H1 (cell line): ENCODE data around the gene TPPP. TPM values are rescaled to one million over a fixed set of nuclear protein-coding genes. Genes with fewer than 3 reads are reported as not detected.

Experiments
- CTCF ChIA-PET: fragments of 300-600 bp; sonication (Branson Sonifier 250); formaldehyde crosslinking; loops from one replicate; lab custom pipeline; 2021; ENCODE audit not compliant: partially characterized antibody; lab: Charles Lee
- POLR2A ChIA-PET: fragments of 300-600 bp; sonication (Branson Sonifier 250); formaldehyde crosslinking; loops from one replicate; lab custom pipeline; 2021; ENCODE audit warnings: inconsistent platforms; ENCODE audit not compliant: partially characterized antibody; lab: Charles Lee
- DNase-seq, 2 experiments: peaks; one replicate each; pipeline versions ENCODE4 v3.0.0 to v3.0.0-alpha.2; 2010 to 2022; ENCODE audit warnings: low spot score in 2 of 2, low read depth in 1 of 2, mixed read lengths in 1 of 2
- FAIRE-seq: peaks from 2 replicates; lab custom pipeline; 2011; peaks lifted over from hg19 to GRCh38; lab: Jason Lieb, UNC
- H2AFZ ChIP-seq: 2 replicates; pipeline ENCODE4 v1.8.1; 2012; ENCODE audit warnings: low read length, inconsistent platforms
- H2AK5ac ChIP-seq: 2 replicates; pipeline ENCODE4 v1.6.1; 2013; ENCODE audit warnings: low read depth, low read length
- H2BK120ac ChIP-seq: replicated peaks from 2 replicates; pipeline ENCODE3; 2013; ENCODE audit warnings: low read depth, low read length, inconsistent platforms
- H2BK12ac ChIP-seq: 2 replicates; pipeline ENCODE4 v1.6.1; 2013; ENCODE audit warnings: low read depth, low read length
- H2BK15ac ChIP-seq: 2 replicates; pipeline ENCODE4 v1.6.1; 2013; ENCODE audit warnings: low read length
- H2BK20ac ChIP-seq: 2 replicates; pipeline ENCODE4 v1.6.1; 2013; ENCODE audit warnings: low read length
- H2BK5ac ChIP-seq: 2 replicates; pipeline ENCODE4 v1.6.1; 2013; ENCODE audit warnings: low read depth, low read length
- H3K14ac ChIP-seq: 2 replicates; pipeline ENCODE4 v1.6.1; 2013; ENCODE audit warnings: inconsistent platforms; ENCODE audit not compliant: insufficient read length
- H3K18ac ChIP-seq: 2 replicates; pipeline ENCODE4 v1.6.1; 2013; ENCODE audit warnings: low read length; ENCODE audit errors: extremely low read depth
- H3K23ac ChIP-seq: 2 replicates; pipeline ENCODE4 v1.6.1; 2013; ENCODE audit warnings: inconsistent platforms; ENCODE audit not compliant: insufficient read length
- H3K23me2 ChIP-seq: 2 replicates; pipeline ENCODE4 v1.6.1; 2013; ENCODE audit warnings: low read depth, low read length
- H3K27ac ChIP-seq: 2 replicates; pipeline ENCODE4 v1.6.1; 2011; ENCODE audit warnings: low read depth, low read length, inconsistent platforms
- H3K27me3 ChIP-seq, 4 experiments: replicated peaks in 1 of 4; 1 replicate in 1 of 4; 2 replicates in 3 of 4; pipeline versions ENCODE4 v1.6.1 to v1.8.1; 2011 to 2013; ENCODE audit warnings: low read length in 3 of 4, mild to moderate bottlenecking in 3 of 4, inconsistent platforms in 2 of 4, mixed read lengths in 2 of 4, moderate library complexity in 1 of 4; ENCODE audit not compliant: control insufficient read depth in 3 of 4, insufficient read depth in 3 of 4; ENCODE audit errors: extremely low read depth in 1 of 4
- H3K36me3 ChIP-seq, 4 experiments: 2 replicates each; pipeline versions ENCODE4 v1.6.1 to v1.8.1; 2011 to 2013; ENCODE audit warnings: mild to moderate bottlenecking in 4 of 4, low read length in 3 of 4, moderate library complexity in 2 of 4, control low read depth in 1 of 4, inconsistent platforms in 1 of 4; ENCODE audit not compliant: insufficient read depth in 4 of 4, control insufficient read depth in 2 of 4
- H3K4ac ChIP-seq: replicated peaks from 2 replicates; pipeline ENCODE3; 2013; ENCODE audit warnings: low read length, low read depth, mixed read lengths, inconsistent platforms; ENCODE audit not compliant: insufficient read length
- H3K4me1 ChIP-seq, 4 experiments: replicated peaks in 1 of 4; 1 replicate in 1 of 4; 2 replicates in 3 of 4; pipeline versions ENCODE4 v1.6.1 to v1.8.1; 2011 to 2013; ENCODE audit warnings: low read length in 3 of 4, inconsistent platforms in 2 of 4, mixed read lengths in 1 of 4; ENCODE audit not compliant: insufficient read depth in 4 of 4, control insufficient read depth in 3 of 4
- H3K4me2 ChIP-seq, 2 experiments: 2 replicates each; pipeline versions ENCODE4 v1.6.1 to v1.8.1; 2011 to 2013; ENCODE audit warnings: low read depth in 2 of 2, low read length in 2 of 2, control low read depth in 1 of 2, inconsistent platforms in 1 of 2, mild to moderate bottlenecking in 1 of 2; ENCODE audit not compliant: insufficient read depth in 1 of 2
- H3K4me3 ChIP-seq, 4 experiments: fragments of 200-600, 300-600 bp in 1 of 4; sonication (generic), shearing (Covaris generic), sonication (Bioruptor Twin) in 1 of 4; 2 replicates each; pipeline versions ENCODE4 v1.5.1 to v1.8.1; 2011 to 2016; ENCODE audit warnings: low read length in 4 of 4, low read depth in 3 of 4, control low read depth in 2 of 4, inconsistent platforms in 2 of 4, mild to moderate bottlenecking in 2 of 4, mixed read lengths in 1 of 4, moderate library complexity in 1 of 4; ENCODE audit not compliant: insufficient read depth in 2 of 4; ENCODE audit errors: extremely low read depth in 1 of 4
- H3K56ac ChIP-seq: replicated peaks from 2 replicates; pipeline ENCODE3; 2013; ENCODE audit warnings: low read depth, mild to moderate bottlenecking, mixed read lengths, low read length, inconsistent platforms; ENCODE audit not compliant: insufficient read length
- H3K79me1 ChIP-seq: 2 replicates; pipeline ENCODE4 v1.6.1; 2013; ENCODE audit warnings: low read depth, low read length, control low read depth
- H3K79me2 ChIP-seq, 2 experiments: 2 replicates each; pipeline versions ENCODE4 v1.6.1 to v1.8.1; 2012 to 2013; ENCODE audit warnings: low read length in 2 of 2, mild to moderate bottlenecking in 2 of 2, inconsistent platforms in 1 of 2; ENCODE audit not compliant: insufficient read depth in 2 of 2, control insufficient read depth in 1 of 2
- H3K9ac ChIP-seq, 4 experiments: replicated peaks in 1 of 4; 1 replicate in 1 of 4; 2 replicates in 3 of 4; pipeline versions ENCODE4 v1.6.1 to v1.8.1; 2011 to 2013; ENCODE audit warnings: low read depth in 3 of 4, low read length in 3 of 4, control low read depth in 2 of 4, mild to moderate bottlenecking in 2 of 4, moderate library complexity in 2 of 4, inconsistent platforms in 1 of 4; ENCODE audit errors: extremely low read depth in 1 of 4
- H3K9me3 ChIP-seq, 2 experiments: 2 replicates each; pipeline versions ENCODE4 v1.6.1 to v1.8.1; 2012 to 2013; ENCODE audit warnings: mild to moderate bottlenecking in 2 of 2, moderate library complexity in 2 of 2, control low read depth in 1 of 2, inconsistent platforms in 1 of 2, low read depth in 1 of 2, low read length in 1 of 2, mixed read lengths in 1 of 2; ENCODE audit not compliant: insufficient read depth in 2 of 2
- H4K20me1 ChIP-seq, 2 experiments: replicated peaks in 1 of 2; 2 replicates each; pipeline versions ENCODE3 to v1.8.1; 2011 to 2013; ENCODE audit warnings: inconsistent platforms in 2 of 2, low read length in 2 of 2, mild to moderate bottlenecking in 1 of 2; ENCODE audit not compliant: insufficient read depth in 2 of 2, control insufficient read depth in 1 of 2
- H4K5ac ChIP-seq: 2 replicates; pipeline ENCODE4 v1.6.1; 2013; ENCODE audit warnings: low read length, low read depth, mixed read lengths, inconsistent platforms; ENCODE audit not compliant: insufficient read length
- H4K8ac ChIP-seq: 2 replicates; pipeline ENCODE4 v1.8.0; 2013; ENCODE audit warnings: mild to moderate bottlenecking, moderate library complexity, low read length, inconsistent platforms; ENCODE audit not compliant: insufficient read depth; ENCODE audit errors: extremely low read depth
- H4K91ac ChIP-seq: replicated peaks from 2 replicates; pipeline ENCODE3; 2013; ENCODE audit warnings: low read length, mixed read lengths, inconsistent platforms; ENCODE audit not compliant: insufficient read length
- JUN ChIP-seq: IDR thresholded peaks from 2 replicates; pipeline ENCODE4 v1.6.1; 2011; ENCODE audit warnings: low read depth, mild to moderate bottlenecking, improper control_type of control experiment, low read length
- MAX ChIP-seq: IDR thresholded peaks from 2 replicates; pipeline ENCODE4 v1.6.1; 2012; ENCODE audit warnings: inconsistent platforms
- POLR2AphosphoS5 ChIP-seq: IDR thresholded peaks from 2 replicates; pipeline ENCODE4 v1.6.1; 2011; ENCODE audit warnings: low read depth, low read length
- SP4 ChIP-seq: IDR thresholded peaks from 2 replicates; pipeline ENCODE4 v1.6.1; 2012; ENCODE audit warnings: low read length, inconsistent platforms
- SRF ChIP-seq: IDR thresholded peaks from 2 replicates; pipeline ENCODE4 v1.6.1; 2011; ENCODE audit warnings: mild to moderate bottlenecking, low read depth, low read length, moderate library complexity
- YY1 ChIP-seq: IDR thresholded peaks from 2 replicates; pipeline ENCODE4 v1.6.1; 2011; ENCODE audit warnings: low read depth, mild to moderate bottlenecking, low read length
- WGBS, 2 experiments: shearing (Covaris generic) in 1 of 2; methylation state at CpG; one replicate each; pipeline versions ENCODE4 v1.1.6 to v1.1.7; 2013 to 2015; ENCODE audit warnings: low lambda C conversion rate in 2 of 2, mixed read lengths in 2 of 2, inconsistent platforms in 1 of 2, low coverage in 1 of 2, missing lambda C conversion rate in 1 of 2; ENCODE audit not compliant: insufficient replicate concordance in 2 of 2, insufficient coverage in 1 of 2, insufficient read length in 1 of 2; ENCODE audit errors: extremely low coverage in 1 of 2, missing lambda C conversion rate in 1 of 2; 5-methylcytosine and 5-hydroxymethylcytosine counted together
- polyA plus RNA-seq, 7 experiments: library from polyadenylated mRNA; depleted of rRNA in 3 of 7; stranded (reverse) in 5 of 7; unstranded in 2 of 7; fragments of >200 nt in 5 of 7; fragments of 200-250 nt in 2 of 7; gene quantifications; 1 replicate in 5 of 7; 2 replicates in 1 of 7; 4 replicates in 1 of 7; pipeline versions ENCODE4 v1.2.1 to v1.2.3, GENCODE V29; 2011 to 2013; ENCODE audit warnings: missing spikeins in 2 of 7, mixed read lengths in 2 of 7
- total RNA-seq: library from RNA; stranded (reverse); fragmentation: NEBNext Ultra II Directional; extraction: Animal tissue kit (Norgen Biotek cat#: 25700); gene quantifications from 2 replicates; pipeline ENCODE4 v1.2.1, GENCODE V29; 2021

The TPPP gene
- total and polyA plus RNA-seq, 2 of the 8 experiments (the other 6 are each of a cell fraction or from before 2014, with no cell fraction given): 0.36 to 0.93 TPM

GRCh38 chr5:654071-654778 is 38.9 kb downstream of the TPPP start:
- no peak overlapping the region for H3K27ac ChIP-seq
- peak overlapping the region; percentile 61; the same call in 1 of the 2 replicates for H2BK5ac ChIP-seq
- H4K91ac ChIP-seq: peak overlapping the region; percentile 3
- H2BK20ac ChIP-seq: no peak overlapping the region
- H3K14ac ChIP-seq: no peak overlapping the region
- H3K9ac ChIP-seq: no peak overlapping the region; a peak in 1 of 7 replicates
- H3K56ac ChIP-seq: no peak overlapping the region
- H2BK15ac ChIP-seq: no peak overlapping the region
- H2BK120ac ChIP-seq: no peak overlapping the region
- POLR2A ChIA-PET: interaction anchor here (0.9 to 3.8 kb wide), 6 partner anchors 10 to 16 kb away, joined by 3 to 12 read pairs (median 6); no protein-coding TSS in a partner anchor
- H3K79me1 ChIP-seq: peaks cover 2% of the 10 kb centered on the region
- no peak overlapping the region for H2AFZ ChIP-seq
- H4K5ac ChIP-seq: no peak overlapping the region
- no peaks in the 10 kb centered on the region; a peak in 1 of 7 replicates for H3K27me3 ChIP-seq
- no peak for FAIRE-seq
- peaks cover 2 to 38% (median 23%) of the 10 kb centered on the region in 4 experiments; a peak in 7 of 8 replicates for H3K36me3 ChIP-seq
- TF ChIP-seq SP4 (no peak), MAX (no peak), POLR2AphosphoS5 (no peak; the same call in 1 of the 2 replicates), JUN (no peak), SRF (no peak), YY1 (no peak)
- H2BK12ac ChIP-seq: no peak overlapping the region
- peaks cover 0 to 5% of the 10 kb centered on the region in 2 experiments for H4K20me1 ChIP-seq
- H3K4ac ChIP-seq: peak overlapping the region; percentile 27
- no peak overlapping the region for H3K23ac ChIP-seq
- no peaks in the 10 kb centered on the region for H3K4me1 ChIP-seq
- H2AK5ac ChIP-seq: no peak overlapping the region
- DNase-seq: no peak
- peaks cover 0 to under 1% of the 10 kb centered on the region in 2 experiments; a peak in 1 of 4 replicates for H3K9me3 ChIP-seq
- H3K23me2 ChIP-seq: no peaks in the 10 kb centered on the region; the same call in 1 of the 2 replicates
- no peak overlapping the region for H3K4me2 ChIP-seq
- H3K79me2 ChIP-seq: no peaks in the 10 kb centered on the region
- WGBS, 2 experiments: 77% methylated on average over 17 of the region's 17 CpGs; no CpG with 5 or more reads in 1 of the 2 experiments
- no peak overlapping the region for H4K8ac ChIP-seq
- CTCF ChIA-PET: interaction anchor here (0.9 to 2.5 kb wide), 2 partner anchors 12 to 15 kb away, joined by 3 to 9 read pairs; no protein-coding TSS in a partner anchor
- no peak overlapping the region for H3K18ac ChIP-seq
- H3K4me3 ChIP-seq: no peak overlapping the region
